CD4-positive, alpha-beta T cell treated with Interleukin-21 for 1 hour (primary cell): ENCODE measurements around the gene APOF.
"Not testable (repeated sequence)": the region's sequence is repeated elsewhere in the genome, so short reads cannot be mapped to it uniquely, and the experiment has no call there.

Source experiments
- DNase-seq: peaks from one replicate; pipeline ENCODE4 v3.0.0-alpha.2; 2020

Gene APOF

GRCh38 chr12:56362130-56363059 lies at the start of gene APOF:
Gene APOF (minus strand): TSS chr12:56362857. CDS start chr12:56362745, 112 bp downstream.
- no peak for DNase-seq

DNA sequence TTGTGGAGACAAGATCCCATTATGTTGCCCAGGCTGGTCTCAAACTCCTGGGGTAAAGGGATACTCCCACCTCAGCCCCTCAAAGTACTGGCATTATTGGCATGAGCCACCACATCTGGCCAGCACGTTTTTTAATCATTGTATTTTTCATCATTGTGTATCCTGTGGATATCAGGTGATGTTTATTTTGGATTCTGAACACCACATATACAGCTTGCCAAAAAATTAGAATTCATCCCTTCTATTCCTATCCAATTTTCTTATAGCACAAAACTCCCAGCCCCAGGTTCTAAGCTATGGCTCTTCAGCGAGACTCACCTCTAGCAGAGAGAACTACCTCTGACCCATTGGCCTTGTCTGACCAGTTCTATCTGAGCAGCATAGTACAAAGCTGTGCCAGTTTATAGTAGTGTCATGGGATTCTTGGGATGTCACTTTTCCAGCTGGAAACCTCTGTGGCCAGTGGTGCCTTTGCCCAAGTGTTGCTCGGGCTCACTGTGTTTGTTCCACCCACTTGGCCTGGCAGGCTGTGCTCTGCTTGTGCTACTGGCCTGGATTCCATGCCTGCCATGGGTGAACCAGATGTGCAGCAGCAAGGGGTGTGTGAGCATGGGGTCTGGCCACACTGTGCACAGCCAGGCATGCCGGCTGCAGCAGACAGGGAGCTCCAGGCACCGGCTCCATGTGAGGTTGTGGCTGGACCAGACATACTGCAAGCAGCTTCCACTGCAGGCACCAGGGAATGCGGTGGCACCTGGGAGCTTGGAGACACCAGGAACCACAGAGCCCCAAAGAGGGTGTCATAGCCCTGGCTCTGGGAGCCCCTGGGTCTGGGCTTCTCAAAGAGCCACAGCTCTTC lies 49.4 kb upstream of the APOF start:
- no peak for DNase-seq

GRCh38 chr12:56410768-56411167 lies 48.1 kb upstream of the APOF start:
- no peak for DNase-seq

- DNase-seq = no peak
Observed at GRCh38 chr12:56408799-56409417, 46.3 kb upstream of the APOF start.

DNA sequence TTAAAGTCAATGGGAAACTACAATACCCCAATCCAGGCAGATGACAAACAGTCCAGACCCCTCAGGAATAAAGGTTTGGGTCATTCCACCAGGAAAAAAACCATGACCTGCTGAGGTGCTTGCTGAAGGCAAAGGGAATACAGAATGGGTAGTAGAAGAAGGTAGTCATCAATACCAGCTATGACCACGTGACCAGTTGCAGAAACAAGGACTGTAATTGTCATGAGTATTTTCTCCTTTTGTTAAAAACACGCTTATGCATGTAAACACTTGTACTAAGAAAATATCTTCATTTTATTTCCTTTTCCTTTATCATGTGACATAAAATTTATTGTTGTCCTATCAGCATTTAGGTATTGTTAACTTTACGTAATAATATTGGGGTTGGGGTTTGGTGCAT lies 41.6 kb upstream of the APOF start:
- not testable (repeated sequence) for DNase-seq

- DNase-seq = not testable (repeated sequence)
Observed at GRCh38 chr12:56401612-56402011, 39.0 kb upstream of the APOF start.

DNA sequence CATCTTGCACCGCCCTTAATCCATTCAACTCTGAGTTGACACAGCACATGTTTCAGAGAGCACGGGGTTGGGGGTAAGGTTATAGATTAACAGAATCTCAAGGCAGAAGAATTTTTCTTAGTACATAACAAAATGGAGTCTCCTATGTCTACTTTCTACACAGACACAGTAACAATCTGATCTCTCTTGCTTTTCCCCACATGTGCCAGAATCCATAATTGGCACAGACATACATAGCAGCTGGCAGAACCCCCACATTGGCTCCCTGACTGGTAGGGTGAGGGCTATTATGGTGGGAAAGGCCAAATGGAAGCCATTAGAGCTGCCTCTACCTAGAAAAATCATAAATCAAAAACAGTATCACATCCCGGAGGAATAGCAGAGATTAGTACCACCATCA lies 38.5 kb upstream of the APOF start:
- not testable (repeated sequence) for DNase-seq

DNA sequence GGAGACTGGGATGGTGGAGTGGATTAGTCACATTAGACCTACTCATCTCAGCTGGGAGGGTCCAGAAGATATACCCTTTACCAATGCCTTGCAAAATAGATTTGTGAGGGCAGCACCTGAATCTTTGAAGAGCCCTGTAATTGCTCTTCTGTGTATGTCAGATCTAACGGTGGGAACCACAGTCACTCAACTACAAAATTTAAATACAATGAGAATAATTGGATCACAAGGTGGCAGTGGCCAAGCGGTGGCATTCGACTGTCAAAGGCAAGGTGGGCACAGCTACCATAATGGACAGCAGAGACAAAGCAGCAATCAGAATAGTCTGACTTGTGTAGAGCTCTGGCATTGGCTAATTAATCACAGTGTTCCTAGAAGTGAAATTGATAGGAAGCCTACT lies 36.8 kb upstream of the APOF start:
- not testable (repeated sequence) for DNase-seq

DNA sequence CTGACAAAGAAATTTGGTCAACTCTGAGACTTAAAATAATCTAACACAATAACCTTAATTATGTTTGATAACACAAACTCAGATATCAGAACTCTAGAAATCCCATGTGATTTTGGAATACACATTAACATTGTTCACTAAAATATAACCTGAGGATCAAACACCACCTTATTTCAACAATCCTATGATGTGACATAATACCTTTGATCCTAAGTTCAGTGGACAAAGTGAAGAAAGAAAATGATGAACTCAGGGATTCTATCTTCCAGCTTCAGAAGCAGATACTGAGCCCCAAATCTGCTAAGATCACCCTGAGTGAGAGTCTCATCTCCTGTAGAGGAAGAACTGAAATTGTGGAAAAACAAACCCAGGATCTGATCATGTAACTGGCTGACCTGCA lies 35.7 kb upstream of the APOF start:
- DNase-seq = no peak

GRCh38 chr12:56392331-56392730 lies 29.7 kb upstream of the APOF start:
- no peak for DNase-seq

DNA sequence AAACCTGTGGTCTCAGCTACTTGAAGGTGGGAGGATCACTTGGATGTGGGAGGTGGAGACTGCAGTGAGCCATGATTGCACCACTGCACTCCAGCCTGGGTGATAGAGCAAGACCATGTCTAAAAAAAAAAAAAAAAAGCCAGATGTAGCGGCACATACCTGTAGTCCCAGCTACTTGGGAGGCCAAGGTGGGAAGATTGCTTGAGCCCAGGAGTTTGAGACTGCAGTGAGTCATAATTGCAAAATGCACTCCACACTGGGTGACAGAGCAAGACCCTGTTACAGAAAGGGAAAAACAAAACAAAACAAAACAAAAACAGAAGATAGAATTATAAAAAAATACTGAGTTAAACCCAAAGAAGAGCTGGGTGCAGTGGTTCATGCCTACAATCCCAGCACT lies 29.1 kb upstream of the APOF start:
- DNase-seq = no peak

DNA sequence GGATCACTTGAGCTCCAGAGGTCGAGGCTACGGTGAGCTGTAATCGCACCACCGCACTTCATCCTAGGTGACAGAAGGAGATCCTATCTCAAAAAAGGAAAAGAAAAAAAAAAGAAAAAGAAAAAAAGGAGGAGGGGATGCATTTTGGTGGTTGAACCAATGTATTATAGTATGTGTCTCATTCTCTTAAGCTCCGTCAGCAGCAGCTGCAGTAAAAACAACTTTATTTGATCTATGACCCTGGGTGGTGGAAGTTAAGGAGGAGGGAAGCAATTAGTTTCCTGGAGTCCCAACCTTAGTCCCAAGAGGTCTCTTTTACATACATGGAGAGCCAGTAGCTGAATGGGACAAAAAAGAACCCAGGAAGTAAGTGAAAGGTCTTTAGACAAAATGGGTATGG lies 26.8 kb upstream of the APOF start:
- DNase-seq = no peak

DNA sequence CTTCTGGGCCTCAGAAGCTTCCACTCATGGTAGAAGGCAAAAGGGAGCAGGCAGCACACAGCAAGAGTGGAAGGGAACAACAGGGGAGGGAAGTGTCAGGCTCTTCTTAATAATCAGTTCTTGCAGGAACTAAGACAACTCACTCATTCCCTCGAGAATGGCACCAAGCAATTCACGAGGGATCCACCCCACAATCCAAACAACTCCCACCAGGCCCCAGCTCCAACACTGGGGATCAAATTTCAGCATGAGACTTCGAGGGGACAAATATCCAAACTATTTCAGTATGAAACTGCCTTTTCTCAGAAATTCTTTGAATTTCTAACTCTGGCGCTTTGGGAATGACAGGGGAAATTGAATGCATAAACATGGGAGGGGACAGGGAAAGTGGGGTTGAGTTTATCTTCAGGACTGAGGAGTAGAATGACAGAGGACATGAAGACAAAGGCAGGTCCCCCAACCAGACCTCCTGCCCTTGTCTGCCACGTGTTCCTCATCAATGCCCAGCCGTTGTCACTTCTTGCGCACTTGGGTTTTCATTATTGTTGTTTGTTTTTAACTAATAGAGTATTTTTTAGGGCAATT lies 24.6 kb upstream of the APOF start:
- no peak for DNase-seq

DNA sequence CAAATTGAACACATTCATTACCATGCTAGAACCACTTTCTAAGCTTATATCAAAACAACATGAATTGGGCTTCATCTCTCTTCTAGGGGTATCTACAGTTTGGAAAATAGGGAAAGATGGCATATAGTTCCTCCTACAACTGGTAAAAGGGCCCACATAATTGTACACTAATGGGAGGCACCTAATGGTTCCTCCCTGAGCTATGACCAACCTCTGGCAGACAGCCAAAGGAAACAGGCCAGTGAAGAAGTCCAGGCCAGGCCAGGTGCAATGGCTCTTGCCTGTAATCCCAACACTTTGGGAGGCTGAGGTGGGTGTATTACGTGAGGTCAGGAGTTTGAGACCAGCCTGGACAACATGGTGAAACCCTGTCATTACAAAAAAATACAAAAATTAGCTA lies 23.2 kb upstream of the APOF start:
- no peak for DNase-seq

- DNase-seq = no peak
Observed at GRCh38 chr12:56382611-56383010, 20.0 kb upstream of the APOF start.

GRCh38 chr12:56377989-56378316 lies 15.3 kb upstream of the APOF start:
- DNase-seq = no peak

DNA sequence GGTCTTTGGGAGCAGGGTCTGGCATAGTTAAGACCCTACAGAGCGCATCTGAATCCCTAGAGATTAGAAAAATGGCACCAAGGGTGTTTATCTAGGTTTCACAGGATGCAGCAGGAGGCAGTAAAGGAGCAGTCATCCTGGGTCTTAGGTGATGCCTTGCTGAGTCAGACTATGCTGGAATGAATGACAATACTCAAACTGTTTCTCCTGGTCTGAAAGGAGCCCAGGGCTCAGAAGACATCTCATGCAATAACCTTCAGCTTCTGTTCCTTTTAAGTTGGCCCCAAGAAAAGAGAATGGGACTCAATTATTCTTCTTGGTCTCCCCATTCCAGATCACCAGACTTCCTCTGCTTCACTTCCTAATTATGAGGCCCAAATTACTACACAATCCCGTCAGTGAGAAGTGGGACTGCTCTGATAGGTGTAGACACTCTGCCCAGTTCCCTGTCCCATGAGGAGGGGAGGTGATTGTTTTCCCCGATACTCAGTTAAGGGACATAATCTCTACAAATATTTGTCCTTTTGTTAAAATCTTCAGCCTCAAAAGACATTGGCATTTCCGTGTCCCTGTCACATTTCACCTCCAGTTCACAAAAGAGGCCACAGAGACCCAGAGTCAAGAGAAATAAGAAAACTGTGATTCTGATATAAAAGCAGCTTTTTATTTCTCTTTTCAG lies 14.8 kb upstream of the APOF start:
- DNase-seq = no peak

- DNase-seq = no peak
Observed at GRCh38 chr12:56375598-56376434, 13.2 kb upstream of the APOF start.

- no peak for DNase-seq
Observed at GRCh38 chr12:56374726-56375597, 12.3 kb upstream of the APOF start.

- DNase-seq = no peak
Observed at GRCh38 chr12:56373515-56373914, 10.9 kb upstream of the APOF start.

GRCh38 chr12:56366948-56367347 lies 4.3 kb upstream of the APOF start:
- no peak for DNase-seq
